HEK293T (cell line): ENCODE measurements around the gene ASPRV1.

Experiments used
- CTCF ChIA-PET: fragments of 350-600 bp; formaldehyde crosslinking; extraction: SDS; loops from one replicate; lab custom pipeline; 2021; ENCODE audit warnings: antibody characterized with exemption, inconsistent platforms; lab: Yijun Ruan, JAX
- POLR2A ChIA-PET: fragments of 350-600 bp; formaldehyde crosslinking; extraction: SDS; loops from one replicate; lab custom pipeline; 2020; ENCODE audit warnings: antibody characterized with exemption, inconsistent platforms; lab: Yijun Ruan, JAX
- DNase-seq: peaks from one replicate; pipeline ENCODE4 v3.0.0; 2012; ENCODE audit warnings: mixed read lengths; ENCODE audit errors: extremely low spot score
- ARNT ChIP-seq: fragments of 450-650 bp; IDR thresholded peaks from 2 replicates; pipeline ENCODE4 v1.6.1; 2017; ENCODE audit warnings: mild to moderate bottlenecking
- BHLHE40 ChIP-seq: fragments of 450-650 bp; IDR thresholded peaks from 2 replicates; pipeline ENCODE4 v1.6.1; 2016; ENCODE audit warnings: mild to moderate bottlenecking, moderate library complexity, borderline replicate concordance
- CTBP1 ChIP-seq: fragments of 450-650 bp; IDR thresholded peaks from 2 replicates; pipeline ENCODE4 v1.6.1; 2016; ENCODE audit warnings: borderline replicate concordance
- ELF4 ChIP-seq: fragments of 450-650 bp; IDR thresholded peaks from 2 replicates; pipeline ENCODE4 v1.6.1; 2017; ENCODE audit warnings: antibody characterized with exemption
- FOXA1 ChIP-seq: fragments of 450-650 bp; IDR thresholded peaks from 2 replicates; pipeline ENCODE4 v1.6.1; 2016; ENCODE audit warnings: mild to moderate bottlenecking
- FOXK2 ChIP-seq: fragments of 450-650 bp; IDR thresholded peaks from 2 replicates; pipeline ENCODE4 v1.6.1; 2016; ENCODE audit warnings: mild to moderate bottlenecking
- FOXM1 ChIP-seq: fragments of 450-650 bp; IDR thresholded peaks from 2 replicates; pipeline ENCODE4 v1.6.1; 2017; ENCODE audit warnings: mild to moderate bottlenecking, borderline replicate concordance
- HDGF ChIP-seq: fragments of 450-650 bp; IDR thresholded peaks from 2 replicates; pipeline ENCODE4 v1.6.1; 2017; ENCODE audit warnings: antibody characterized with exemption, borderline replicate concordance
- L3MBTL2 ChIP-seq: fragments of 450-650 bp; conservative IDR thresholded peaks from 2 replicates; pipeline ENCODE4 v1.6.1; 2016; ENCODE audit warnings: mild to moderate bottlenecking
- LEF1 ChIP-seq: fragments of 450-650 bp; IDR thresholded peaks from 2 replicates; pipeline ENCODE4 v1.6.1; 2017; ENCODE audit warnings: mild to moderate bottlenecking, borderline replicate concordance
- NFRKB ChIP-seq: fragments of 450-650 bp; IDR thresholded peaks from 2 replicates; pipeline ENCODE4 v1.6.1; 2016; ENCODE audit warnings: mild to moderate bottlenecking, moderate library complexity
- PKNOX1 ChIP-seq: fragments of 450-650 bp; IDR thresholded peaks from 2 replicates; pipeline ENCODE4 v1.6.1; 2016
- SP1 ChIP-seq: fragments of 450-650 bp; IDR thresholded peaks from 2 replicates; pipeline ENCODE4 v1.6.1; 2017
- SUZ12 ChIP-seq: fragments of 450-650 bp; IDR thresholded peaks from 2 replicates; pipeline ENCODE4 v1.6.1; 2016; ENCODE audit warnings: mild to moderate bottlenecking
- TARDBP ChIP-seq: fragments of 450-650 bp; IDR thresholded peaks from 2 replicates; pipeline ENCODE4 v1.6.1; 2016
- ZNF384 ChIP-seq: fragments of 450-650 bp; IDR thresholded peaks from 2 replicates; pipeline ENCODE4 v1.6.1; 2016

ASPRV1 gene

GRCh38 chr2:69964353-69964841 is 3.0 kb upstream of the ASPRV1 start:
- no peak for TF ChIP-seq FOXK2
- TF ChIP-seq FOXA1: no peak
- no peak for TF ChIP-seq BHLHE40
- no peak for TF ChIP-seq CTBP1
- no peak for TF ChIP-seq SP1
- ChIA-PET CTCF (no interaction called here), POLR2A (no interaction called here)
- no peak for DNase-seq

- POLR2A ChIA-PET: interaction anchor here (0.8 kb wide), 1 partner anchor 49 kb away, joined by 3 read pairs; the partner anchor contains the start of gene MXD1
- no peak for TF ChIP-seq FOXA1
- no peak for TF ChIP-seq PKNOX1
- no peak for TF ChIP-seq TARDBP
- no peak for TF ChIP-seq LEF1
- TF ChIP-seq NFRKB: no peak
- DNase-seq: no peak
- CTCF ChIA-PET: no interaction called here
These were observed 1.7 kb upstream of the ASPRV1 start for GRCh38 chr2:69962986-69963730.

GRCh38 chr2:69960821-69961220 is 610 bp downstream of the ASPRV1 start:
- ChIA-PET POLR2A (no interaction called here), CTCF (no interaction called here)
- TF ChIP-seq NFRKB: no peak
- TF ChIP-seq L3MBTL2: no peak
- TF ChIP-seq BHLHE40: no peak
- TF ChIP-seq HDGF: no peak
- no peak for TF ChIP-seq TARDBP
- no peak for TF ChIP-seq ELF4
- DNase-seq: no peak

GRCh38 chr2:69959425-69959824 is 2.0 kb downstream of the ASPRV1 start:
- POLR2A ChIA-PET: no interaction called here
- CTCF ChIA-PET: no interaction called here
- TF ChIP-seq FOXK2 (no peak), LEF1 (no peak), HDGF (no peak), SP1 (no peak), NFRKB (no peak), ZNF384 (no peak), ELF4 (no peak), SUZ12 (no peak), FOXM1 (no peak), CTBP1 (no peak)
- no peak for DNase-seq

GRCh38 chr2:69958480-69958879 is 3.0 kb downstream of the ASPRV1 start:
- TF ChIP-seq FOXA1 (no peak), ARNT (no peak), ZNF384 (no peak), FOXK2 (no peak), LEF1 (no peak), HDGF (no peak), SP1 (no peak), NFRKB (no peak), ELF4 (no peak), PKNOX1 (no peak), FOXM1 (no peak), TARDBP (no peak), CTBP1 (no peak), SUZ12 (no peak), L3MBTL2 (no peak), BHLHE40 (no peak)
- POLR2A ChIA-PET: no interaction called here
- DNase-seq: no peak
- CTCF ChIA-PET: no interaction called here

GRCh38 chr2:69957965-69958364 is 3.5 kb downstream of the ASPRV1 start:
- DNase-seq: no peak
- POLR2A ChIA-PET: no interaction called here
- no peak for TF ChIP-seq CTBP1
- no peak for TF ChIP-seq ELF4
- TF ChIP-seq BHLHE40: no peak
- TF ChIP-seq HDGF: no peak
- no peak for TF ChIP-seq FOXA1
- TF ChIP-seq L3MBTL2: no peak
- TF ChIP-seq SUZ12: no peak
- TF ChIP-seq TARDBP: no peak
- TF ChIP-seq ARNT: no peak
- no peak for TF ChIP-seq FOXK2
- TF ChIP-seq NFRKB: no peak
- no peak for TF ChIP-seq ZNF384
- no peak for TF ChIP-seq PKNOX1
- CTCF ChIA-PET: no interaction called here
